Stimulated activated CD8-positive, alpha-beta memory T cell treated with anti-CD3 and anti-CD28 coated beads, Interleukin-15, amount 100 ng/mL, for 1 hour (primary cell): ENCODE data around the gene TBC1D19.

Experiments used
- DNase-seq: peaks from one replicate; pipeline ENCODE4 v3.0.0-alpha.2; 2020; ENCODE audit warnings: low read depth

Gene TBC1D19

GRCh38 chr4:26731351-26732035 lies 147.6 kb downstream of the TBC1D19 start:
- no peak for DNase-seq

- no peak for DNase-seq
Observed at GRCh38 chr4:26732356-26732755, 148.5 kb downstream of the TBC1D19 start.

DNA sequence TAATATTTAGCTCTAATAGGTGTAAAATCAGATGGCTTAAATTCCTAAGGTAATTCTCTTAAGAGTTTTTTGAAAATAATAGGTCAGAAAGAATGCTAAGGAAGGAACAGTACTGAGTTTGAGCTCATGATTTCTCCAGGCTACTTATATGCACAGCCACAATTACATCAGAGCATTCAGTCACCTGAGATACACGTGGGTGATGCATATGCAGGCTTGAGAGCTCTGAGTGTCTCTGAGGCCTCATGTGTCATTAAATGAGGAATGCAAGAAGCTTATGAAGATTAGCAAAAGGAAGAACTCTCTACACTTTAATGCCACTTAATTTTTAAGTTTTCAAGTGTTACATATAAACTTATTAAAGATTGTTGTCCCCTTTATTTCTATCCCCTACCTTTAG lies 152.7 kb downstream of the TBC1D19 start:
- no peak for DNase-seq

- no peak for DNase-seq
Observed at GRCh38 chr4:26737385-26737784, 153.5 kb downstream of the TBC1D19 start.

DNA sequence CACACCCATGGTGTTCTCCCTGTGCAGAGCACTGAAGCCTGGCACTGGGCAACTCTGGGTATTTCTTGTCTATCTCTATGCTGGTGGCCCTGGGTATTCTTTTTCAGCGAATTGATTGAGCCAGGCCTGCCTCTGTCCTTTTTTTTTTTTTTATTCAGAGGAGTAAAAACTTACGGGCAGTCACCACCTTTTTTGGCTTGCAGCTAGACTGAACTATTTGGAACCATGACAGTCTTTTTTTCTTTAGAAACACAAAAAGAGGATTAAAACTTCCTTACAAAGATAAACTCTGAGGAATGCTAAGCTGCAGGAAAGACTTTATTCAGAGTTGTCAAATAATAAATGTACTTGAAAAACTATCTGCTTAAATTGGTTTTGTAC lies 157.6 kb downstream of the TBC1D19 start:
- DNase-seq: no peak

- no peak for DNase-seq
Observed at GRCh38 chr4:26746802-26747213, 162.9 kb downstream of the TBC1D19 start.

DNA sequence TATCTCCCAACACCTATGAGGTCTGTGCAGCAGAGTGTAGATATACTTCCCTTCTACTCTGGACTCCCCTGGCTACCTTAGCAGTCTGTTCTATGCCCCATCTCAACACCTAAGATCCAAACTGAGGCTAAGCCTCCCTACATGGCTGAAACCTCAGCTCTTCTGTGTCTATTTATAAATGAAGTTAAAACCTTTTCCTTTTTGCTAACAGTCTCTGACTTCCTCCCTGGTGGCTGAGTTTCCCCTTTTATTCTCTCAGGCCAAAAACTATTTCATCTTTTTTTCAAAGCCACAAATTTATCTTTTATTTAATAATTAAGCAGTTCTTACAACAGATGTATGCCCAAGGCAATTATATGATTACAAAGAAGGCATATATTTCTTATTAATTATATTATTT lies 164.9 kb downstream of the TBC1D19 start:
- DNase-seq: no peak

DNA sequence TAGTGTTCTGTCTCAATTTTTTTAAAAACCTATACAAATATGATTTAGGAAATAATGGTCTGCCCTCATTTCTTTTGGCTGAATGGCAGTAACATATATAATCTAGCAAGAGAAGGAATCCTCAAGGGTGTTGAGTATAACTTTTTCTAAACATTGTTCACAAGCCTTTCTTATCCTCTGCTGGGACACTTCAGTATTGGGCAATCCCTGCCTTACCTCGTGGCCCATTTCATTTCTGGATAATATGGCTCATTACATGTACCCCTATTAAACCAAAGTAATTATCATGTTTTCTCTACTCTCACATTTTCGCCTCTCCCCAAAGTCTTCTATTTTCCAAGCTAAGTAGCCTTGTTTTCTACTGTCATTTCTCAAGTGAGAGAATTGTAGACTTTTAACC lies 166.0 kb downstream of the TBC1D19 start:
- DNase-seq: no peak

- no peak for DNase-seq
Observed at GRCh38 chr4:26751004-26751403, 167.1 kb downstream of the TBC1D19 start.

DNA sequence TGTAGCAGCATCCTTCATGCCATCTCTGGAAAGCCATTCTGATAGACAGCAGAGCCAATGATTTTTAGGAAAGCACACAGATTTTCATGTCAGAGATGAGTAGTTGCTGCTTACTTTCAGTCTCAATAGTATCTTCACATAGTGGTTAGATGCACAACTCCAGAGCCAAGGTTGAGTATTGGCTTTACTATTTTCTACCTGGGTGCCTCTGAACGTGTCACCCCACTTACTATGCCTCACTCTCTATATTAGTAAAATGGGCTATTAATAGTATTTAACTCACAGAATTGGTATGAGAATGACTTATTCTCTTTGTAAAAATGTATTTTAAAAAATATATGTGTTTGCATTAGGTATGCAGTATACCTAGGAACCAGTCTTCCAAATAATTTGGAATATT lies 168.0 kb downstream of the TBC1D19 start:
- DNase-seq: no peak

- DNase-seq: no peak
Observed at GRCh38 chr4:26753187-26753586, 169.3 kb downstream of the TBC1D19 start.

DNA sequence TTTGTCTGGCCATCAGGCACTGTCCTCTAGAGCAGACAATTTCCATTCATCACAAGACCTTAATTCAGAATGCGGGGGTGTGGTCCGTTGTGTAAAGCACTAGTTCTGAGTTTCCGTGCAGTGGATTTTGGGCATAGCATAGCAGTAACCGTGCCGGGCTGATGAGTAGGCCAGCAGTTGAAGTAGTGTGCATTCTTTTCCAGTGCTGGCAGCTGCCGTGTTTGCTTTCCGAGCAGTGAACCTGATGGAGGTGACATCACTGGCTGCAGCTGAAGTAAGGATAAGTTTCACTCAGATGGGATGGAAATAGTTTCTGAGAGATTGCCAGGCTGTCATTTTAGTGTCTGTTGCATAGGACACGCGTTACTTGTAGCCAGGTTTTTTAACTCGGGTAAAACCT lies 169.7 kb downstream of the TBC1D19 start:
- no peak for DNase-seq

GRCh38 chr4:26757751-26758150 lies 173.9 kb downstream of the TBC1D19 start:
- no peak for DNase-seq

DNA sequence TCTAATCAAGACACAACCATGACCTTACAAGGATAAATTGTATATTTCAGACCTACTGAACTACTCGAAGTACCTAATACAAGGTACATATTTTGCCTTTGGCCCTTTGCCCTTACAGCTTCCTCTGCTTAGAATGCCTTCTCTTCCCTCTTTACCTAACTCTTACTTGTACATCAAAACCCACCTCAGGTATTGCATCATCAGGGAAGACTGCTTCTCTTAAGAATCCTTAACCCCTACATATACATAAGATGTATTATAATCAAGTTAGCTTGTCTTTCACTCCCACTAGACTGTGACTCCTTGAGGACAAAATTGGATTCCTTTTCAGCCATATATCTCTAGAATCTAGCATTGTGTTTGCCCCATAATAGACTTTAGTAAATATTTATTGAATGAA lies 175.0 kb downstream of the TBC1D19 start:
- DNase-seq: no peak

GRCh38 chr4:26762650-26763049 lies 178.8 kb downstream of the TBC1D19 start:
- no peak for DNase-seq

DNA sequence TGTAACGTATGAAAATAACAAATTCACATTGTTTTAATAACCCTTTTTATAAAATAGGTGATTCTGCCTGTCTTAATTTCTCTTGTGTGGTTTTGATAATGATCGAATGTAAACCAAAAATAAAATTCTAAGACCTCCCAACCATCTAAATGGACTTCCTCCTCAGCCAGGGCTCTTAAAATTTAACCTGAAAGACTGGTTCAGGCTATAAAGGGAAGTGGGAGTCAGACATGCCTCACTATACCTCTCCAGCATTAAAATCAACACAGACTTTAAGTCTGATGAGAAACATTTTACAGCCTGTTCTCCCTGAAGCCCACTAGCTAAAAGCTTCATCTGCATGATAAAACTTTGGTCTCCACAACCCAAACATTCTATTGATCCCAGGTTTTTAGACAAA lies 179.2 kb downstream of the TBC1D19 start:
- no peak for DNase-seq

DNA sequence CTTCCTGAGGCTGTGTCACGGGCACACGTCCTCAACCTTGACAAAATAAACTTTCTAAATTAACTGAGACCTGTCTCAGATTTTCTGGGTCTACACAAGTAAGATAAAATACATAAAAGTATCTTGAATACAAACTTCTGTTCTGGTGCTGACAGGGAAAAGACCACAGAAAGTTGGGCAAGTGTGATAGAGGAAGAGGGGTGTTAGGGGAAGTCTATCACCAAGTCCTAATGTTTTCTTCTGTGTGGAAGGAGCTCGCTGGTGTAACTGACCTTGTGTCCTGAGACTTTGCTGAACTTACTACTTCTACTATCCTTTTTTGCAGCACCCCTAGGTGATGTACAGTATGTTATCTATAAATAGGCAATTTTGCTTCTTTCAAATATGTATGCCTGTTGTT lies 179.8 kb downstream of the TBC1D19 start:
- no peak for DNase-seq

- DNase-seq: no peak
Observed at GRCh38 chr4:26764231-26764630, 180.3 kb downstream of the TBC1D19 start.

- no peak for DNase-seq
Observed at GRCh38 chr4:26765515-26765914, 181.6 kb downstream of the TBC1D19 start.

DNA sequence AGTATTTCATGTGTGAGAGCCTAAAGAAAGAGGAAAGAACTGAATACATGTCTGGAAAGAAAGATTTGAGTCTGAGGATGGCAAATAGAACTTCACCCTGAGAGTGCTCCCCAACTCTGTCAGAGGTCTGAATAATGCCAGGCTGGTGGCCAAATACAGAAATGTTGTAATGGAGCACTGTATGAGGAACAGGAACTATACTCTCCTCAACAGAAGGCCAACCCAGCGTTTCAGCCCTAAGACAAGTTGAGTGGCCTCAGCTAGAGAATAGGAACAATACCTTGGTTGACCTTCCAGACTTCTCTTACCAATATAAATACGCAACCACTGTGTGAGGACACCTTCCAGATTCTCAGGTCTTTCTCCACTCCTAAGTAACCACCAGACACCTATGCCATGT lies 182.3 kb downstream of the TBC1D19 start:
- DNase-seq: no peak

DNA sequence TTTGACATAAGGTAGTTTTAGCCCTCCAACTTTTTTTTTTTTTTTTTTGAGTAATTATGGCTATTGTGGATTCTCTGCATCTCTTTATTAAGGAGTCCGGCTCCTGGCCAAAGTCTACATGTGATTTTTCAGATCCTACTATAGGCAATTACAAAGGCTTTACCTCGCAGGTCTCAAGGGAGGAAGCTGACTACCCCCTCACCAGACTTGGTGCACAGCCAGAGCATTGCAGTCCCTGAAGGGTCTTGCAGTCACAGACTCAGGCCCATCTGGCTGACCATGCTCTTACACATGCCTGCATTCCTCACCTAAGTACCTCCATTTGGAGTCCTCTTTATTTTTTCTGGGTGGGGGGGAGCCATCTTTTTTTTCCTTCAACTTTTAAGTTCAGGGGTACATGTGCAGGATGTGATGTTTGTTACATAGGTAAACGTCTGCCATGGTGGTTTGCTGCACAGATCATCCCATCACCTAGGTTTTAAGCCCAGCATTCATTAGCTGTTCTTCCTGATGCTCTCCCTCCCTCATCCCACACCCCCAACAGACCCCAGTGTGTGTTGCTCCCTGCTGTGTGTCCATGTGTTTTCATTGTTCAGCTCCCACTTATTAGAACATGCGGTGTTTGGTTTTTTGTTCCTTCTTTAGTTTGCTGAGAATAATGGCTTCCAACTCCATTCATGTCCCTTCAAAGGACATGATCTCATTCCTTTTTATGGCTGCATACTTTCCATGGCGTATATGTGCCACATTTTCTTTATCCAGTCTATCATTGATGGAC lies 188.4 kb downstream of the TBC1D19 start:
- no peak for DNase-seq

DNA sequence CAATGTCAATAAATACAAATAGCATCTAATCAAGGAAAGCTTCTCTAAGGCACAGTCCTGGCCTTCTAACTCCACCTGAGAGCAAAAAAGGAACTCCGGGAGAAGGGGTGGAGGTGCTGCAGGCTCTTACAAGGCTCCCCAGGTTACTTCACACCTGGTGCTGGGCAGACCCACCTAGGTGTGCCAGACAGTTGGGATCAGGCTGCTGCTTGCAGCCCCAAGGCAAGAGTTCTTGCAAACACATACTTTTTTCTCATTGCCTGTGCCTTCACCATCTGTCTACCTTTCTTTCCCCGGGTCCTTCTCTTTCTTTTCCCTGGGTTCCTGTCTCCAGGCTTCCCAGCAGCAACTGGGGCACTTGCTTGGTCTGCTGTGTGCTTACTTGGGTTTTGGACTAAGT lies 195.3 kb downstream of the TBC1D19 start:
- no peak for DNase-seq

- no peak for DNase-seq
Observed at GRCh38 chr4:26779674-26780073, 195.8 kb downstream of the TBC1D19 start.

GRCh38 chr4:26780539-26780938 lies 196.7 kb downstream of the TBC1D19 start:
- no peak for DNase-seq
